K562 (cell line): Measurements from ENCODE around the gene TMEM53.

Source experiments
- FOSL1 ChIP-seq: fragments of 200-800 bp; sonication (Bioruptor generic); conservative IDR thresholded peaks from 2 replicates; pipeline ENCODE4 v1.6.1; 2016; ENCODE audit warnings: missing genetic modification characterization, missing compliant biosample characterization
- MAX ChIP-seq: sonication (generic); formaldehyde crosslinking; IDR thresholded peaks from 2 replicates; pipeline ENCODE4 v1.9.0; 2022; ENCODE audit warnings: mild to moderate bottlenecking, missing genetic modification reagents
- MXI1 ChIP-seq: IDR thresholded peaks from 2 replicates; pipeline ENCODE4 v1.6.1; 2011; ENCODE audit warnings: low read depth, mild to moderate bottlenecking, improper control_type of control experiment, low read length
- POLR2B ChIP-seq: fragments of 450-650 bp; IDR thresholded peaks from 2 replicates; pipeline ENCODE4 v1.6.1; 2018; ENCODE audit warnings: low read depth; ENCODE audit not compliant: partially characterized antibody
- YBX1 ChIP-seq: fragments of 450-650 bp; IDR thresholded peaks from 2 replicates; pipeline ENCODE4 v1.7.1; 2016; ENCODE audit warnings: mild to moderate bottlenecking
- ZNF174 ChIP-seq: fragments of 250-450 bp; sonication (Bioruptor Pico); IDR thresholded peaks from 2 replicates; pipeline ENCODE4 v1.4.0; 2020; ENCODE audit warnings: mild to moderate bottlenecking

- TF ChIP-seq MXI1 (no peak), POLR2B (no peak), ZNF174 (no peak), YBX1 (no peak), MAX (no peak), FOSL1 (tag) (no peak)
Measured at GRCh38 chr1:44714944-44715571, 40.8 kb upstream of the TMEM53 start.
